Retina (tissue), 1 donor: Measurements from ENCODE around the gene MRTFA.
"Not testable (repeated sequence)": the region's sequence is repeated elsewhere in the genome, so short reads cannot be mapped to it uniquely, and the experiment has no call there.

Source experiments
- DNase-seq: peaks from one replicate; pipeline ENCODE4 v3.0.0-alpha.2; 2016

MRTFA gene

DNA sequence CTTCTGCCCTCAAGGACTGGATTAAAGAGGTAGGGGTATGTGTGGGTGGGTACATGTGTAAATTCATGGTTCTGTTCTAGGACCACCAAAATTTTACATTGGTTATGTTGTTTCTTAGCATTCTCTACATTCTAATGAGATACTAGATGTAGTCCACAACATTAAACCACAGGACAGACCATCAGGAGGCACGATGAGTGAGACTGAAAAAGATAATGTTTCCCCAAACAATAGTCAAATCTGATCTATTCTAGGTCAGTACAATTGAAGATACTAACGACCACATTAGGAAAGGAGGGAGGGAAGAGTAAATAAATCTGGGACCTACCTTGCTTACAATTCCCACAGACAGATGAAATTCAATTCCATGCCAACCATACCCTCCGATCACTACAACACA is 42.2 kb downstream of the MRTFA start:
- DNase-seq, result no peak

DNA sequence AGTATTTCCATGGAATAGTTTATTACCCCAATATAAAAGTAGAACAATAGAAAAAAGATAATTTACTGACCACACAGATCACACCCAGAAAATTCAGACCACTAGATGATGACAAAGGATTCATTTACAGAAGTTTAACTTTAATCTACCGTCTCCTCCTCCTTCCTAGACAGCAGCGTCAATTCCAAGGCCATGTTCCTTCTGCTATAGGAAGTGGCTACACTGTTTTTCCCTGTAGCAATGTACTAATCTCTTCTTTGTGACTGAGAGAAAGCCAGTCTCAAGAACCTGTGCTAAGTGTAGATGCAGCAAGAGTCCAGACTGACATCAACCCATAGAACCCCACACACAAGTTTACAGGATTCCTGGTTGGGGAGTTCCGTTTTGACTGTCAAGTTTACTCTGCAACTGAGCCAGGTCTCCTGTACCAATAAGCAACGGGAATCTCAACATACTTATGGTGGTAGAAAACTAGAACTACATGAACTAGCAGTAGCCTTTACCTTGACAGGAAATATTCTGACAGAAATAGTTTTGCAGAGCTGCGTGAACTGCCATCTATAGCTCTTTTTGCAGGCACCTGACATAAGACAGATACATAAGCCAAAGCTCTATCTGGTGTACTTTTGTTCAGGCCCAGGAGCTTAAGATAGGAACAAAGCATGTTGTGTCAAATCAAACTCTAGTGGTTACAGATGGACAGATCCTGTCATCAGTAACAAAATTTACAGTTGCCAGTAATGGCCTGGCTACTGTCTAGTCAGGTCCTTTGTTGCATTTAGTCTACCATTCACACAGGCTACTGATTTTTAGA is 42.9 kb downstream of the MRTFA start:
- DNase-seq, result no peak

GRCh38 chr22:40592352-40593113 is 44.0 kb downstream of the MRTFA start:
- no peak for DNase-seq

GRCh38 chr22:40588726-40589125 is 47.8 kb downstream of the MRTFA start:
- DNase-seq, result no peak

DNA sequence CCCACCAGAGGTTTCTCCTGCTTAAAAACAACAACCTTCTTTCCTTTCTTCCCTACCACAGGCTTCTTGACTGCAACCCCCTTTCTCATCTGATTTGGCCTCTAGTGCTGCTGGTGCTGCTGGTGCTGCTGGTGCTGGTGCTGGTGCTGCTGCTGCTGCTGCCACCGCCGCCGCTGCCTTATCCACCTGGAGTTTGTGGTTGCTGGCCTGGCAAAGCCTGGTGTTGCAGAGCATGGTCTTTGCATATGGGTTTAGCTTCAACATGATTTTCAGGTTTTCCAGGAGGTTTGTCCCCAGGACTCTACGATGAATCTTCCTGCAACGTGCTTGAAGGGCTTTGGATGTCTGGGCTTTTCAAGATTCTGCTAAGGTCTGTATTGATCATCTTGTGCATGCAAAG is 49.7 kb downstream of the MRTFA start:
- no peak for DNase-seq

GRCh38 chr22:40585310-40585751 is 51.2 kb downstream of the MRTFA start:
- DNase-seq, result no peak

GRCh38 chr22:40584766-40585165 is 51.8 kb downstream of the MRTFA start:
- not testable (repeated sequence) for DNase-seq

DNA sequence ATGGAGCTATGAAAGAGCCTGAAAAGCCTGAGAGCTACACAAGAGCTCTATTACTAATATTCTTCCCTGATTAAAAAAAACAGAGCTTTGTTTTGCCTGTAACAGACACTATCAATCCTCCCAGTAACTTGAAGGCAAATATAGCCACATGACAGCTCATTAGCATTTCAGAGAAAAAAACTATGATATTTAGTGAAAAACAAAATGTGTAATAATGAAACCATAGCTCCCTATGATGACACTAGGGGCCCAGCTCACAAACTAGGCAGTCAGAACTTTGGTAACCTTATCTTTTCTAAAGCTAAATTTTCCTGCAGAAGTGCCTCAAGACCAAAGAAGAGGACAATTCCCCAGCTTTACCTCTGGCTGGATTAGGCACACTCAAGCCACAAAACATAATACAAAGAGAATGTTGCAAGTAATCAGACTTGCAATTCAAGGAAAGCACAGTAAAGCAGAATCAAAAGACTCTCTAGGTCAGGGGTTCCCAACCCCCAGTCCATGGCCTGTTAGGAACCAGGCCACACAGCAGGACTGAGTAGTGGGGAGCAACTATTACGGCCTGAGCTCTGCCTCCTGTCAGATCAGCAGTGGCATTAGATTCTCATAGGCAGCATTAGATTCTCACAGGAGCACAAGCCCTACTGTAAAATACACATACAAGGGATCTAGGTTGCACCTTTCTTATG is 53.3 kb downstream of the MRTFA start:
- DNase-seq, result no peak

- no peak for DNase-seq
Measured at GRCh38 chr22:40582063-40582462, 54.5 kb downstream of the MRTFA start.

GRCh38 chr22:40580631-40581030 is 55.9 kb downstream of the MRTFA start:
- DNase-seq, result no peak

GRCh38 chr22:40578171-40578570 is 58.3 kb downstream of the MRTFA start:
- DNase-seq, result no peak

DNA sequence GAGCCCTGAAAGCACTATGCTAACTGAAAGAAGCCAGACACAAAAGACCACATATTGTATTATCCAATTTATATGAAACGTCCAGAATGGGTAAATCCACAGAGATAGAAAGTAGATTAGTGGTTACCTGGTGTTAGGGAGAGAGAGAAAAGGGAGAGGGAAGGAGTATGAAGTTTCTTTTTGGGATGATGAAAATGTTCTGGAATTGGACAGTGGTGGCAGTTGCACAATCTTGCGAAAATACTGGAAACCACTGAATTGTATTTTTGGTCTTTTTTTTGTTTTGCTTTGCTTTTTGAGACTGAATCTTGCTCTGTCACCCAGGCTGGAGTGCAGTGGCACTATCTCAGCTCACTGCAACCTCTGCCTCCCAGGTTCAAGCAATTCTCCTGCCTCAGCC is 63.5 kb downstream of the MRTFA start:
- no peak for DNase-seq

GRCh38 chr22:40571887-40572286 is 64.6 kb downstream of the MRTFA start:
- DNase-seq, result no peak

DNA sequence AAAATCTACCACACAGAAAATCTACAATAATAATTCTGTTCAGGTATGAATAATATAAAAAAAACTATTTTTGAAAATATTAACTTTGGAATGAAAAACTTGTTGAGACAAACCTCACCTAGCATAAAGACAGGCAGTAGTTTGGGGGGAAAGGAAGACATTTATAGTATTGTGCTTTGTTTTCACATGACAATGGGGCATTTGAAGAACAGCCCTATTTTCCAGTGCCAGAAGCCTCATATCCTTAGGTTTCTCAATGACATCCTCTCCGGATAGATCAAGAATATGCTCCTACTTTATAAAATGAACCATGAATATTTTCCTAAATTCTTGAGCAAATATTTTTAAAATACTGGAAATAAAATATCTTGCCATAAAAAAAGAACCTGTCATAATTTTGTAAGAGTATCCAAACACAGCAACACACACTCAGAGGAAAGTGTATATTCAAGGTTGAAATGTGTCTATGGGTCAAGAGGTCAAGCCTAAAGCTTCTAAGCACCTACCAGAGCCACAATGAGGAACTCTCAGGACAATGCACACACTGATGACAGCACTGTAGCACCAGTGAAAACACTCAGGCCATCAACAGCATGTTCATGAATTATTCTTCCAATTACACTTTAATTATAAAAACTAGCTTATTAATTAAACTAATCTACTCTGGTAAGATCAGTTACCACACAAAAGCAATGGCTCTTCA is 68.7 kb downstream of the MRTFA start:
- no peak for DNase-seq

DNA sequence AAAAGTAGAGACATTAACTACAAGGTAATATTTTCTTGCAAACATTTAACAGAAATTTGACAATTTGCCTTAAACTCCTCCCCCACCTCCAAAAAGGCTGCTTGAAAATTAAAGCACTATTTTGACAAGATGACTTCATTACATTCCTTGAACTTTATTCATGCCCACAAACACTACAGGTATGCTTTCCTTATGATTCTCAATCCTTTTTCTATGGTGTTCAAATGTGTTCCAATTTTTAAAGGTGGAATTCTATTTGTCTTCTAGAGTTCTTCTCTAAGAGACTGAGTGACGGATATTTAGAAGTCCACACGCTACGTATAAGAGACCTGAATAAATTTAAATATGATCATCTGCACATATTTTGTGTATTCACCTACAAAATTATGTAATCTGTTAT is 69.4 kb downstream of the MRTFA start:
- DNase-seq, result no peak

DNA sequence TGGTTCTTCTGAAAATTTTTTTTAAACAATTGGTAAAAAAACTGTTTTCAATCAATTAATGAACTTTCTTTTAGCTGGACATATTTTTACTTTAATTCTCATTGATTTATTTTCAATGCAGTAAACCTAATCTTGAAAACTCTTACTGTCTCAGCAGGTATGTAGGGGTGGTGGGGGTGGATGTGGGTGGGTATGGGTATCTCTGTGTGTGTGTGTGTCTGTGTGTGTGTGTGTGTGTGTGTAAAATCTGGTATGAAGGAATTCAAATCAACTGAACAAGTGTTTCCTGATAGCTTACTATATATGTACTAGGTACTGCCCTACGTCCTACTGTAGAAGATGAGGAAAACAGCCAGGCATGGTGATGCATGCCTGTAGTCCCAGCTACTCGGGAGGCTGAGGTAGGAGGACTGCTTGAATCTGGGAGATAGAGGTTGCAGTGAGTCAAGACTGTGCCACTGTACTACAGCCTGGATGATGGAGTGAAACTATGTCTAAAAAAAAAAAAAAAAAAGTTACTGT is 75.5 kb downstream of the MRTFA start:
- no peak for DNase-seq

GRCh38 chr22:40560551-40560950 is 76.0 kb downstream of the MRTFA start:
- no peak for DNase-seq

- no peak for DNase-seq
Measured at GRCh38 chr22:40557972-40558371, 78.5 kb downstream of the MRTFA start.

GRCh38 chr22:40556641-40557040 is 79.9 kb downstream of the MRTFA start:
- no peak for DNase-seq

- not testable (repeated sequence) for DNase-seq
Measured at GRCh38 chr22:40554023-40554422, 82.5 kb downstream of the MRTFA start.

GRCh38 chr22:40553014-40553554 is 83.4 kb downstream of the MRTFA start:
- DNase-seq, result no peak

GRCh38 chr22:40552070-40552469 is 84.4 kb downstream of the MRTFA start:
- DNase-seq, result no peak
